ENCODE data around the gene DLST. TPM values are rescaled to one million over a fixed set of nuclear protein-coding genes. Genes with fewer than 3 reads are reported as not detected.

The DLST gene
- total RNA-seq, 4 donors from 2014 or later, result 128 to 163 (median 154) TPM

DNA sequence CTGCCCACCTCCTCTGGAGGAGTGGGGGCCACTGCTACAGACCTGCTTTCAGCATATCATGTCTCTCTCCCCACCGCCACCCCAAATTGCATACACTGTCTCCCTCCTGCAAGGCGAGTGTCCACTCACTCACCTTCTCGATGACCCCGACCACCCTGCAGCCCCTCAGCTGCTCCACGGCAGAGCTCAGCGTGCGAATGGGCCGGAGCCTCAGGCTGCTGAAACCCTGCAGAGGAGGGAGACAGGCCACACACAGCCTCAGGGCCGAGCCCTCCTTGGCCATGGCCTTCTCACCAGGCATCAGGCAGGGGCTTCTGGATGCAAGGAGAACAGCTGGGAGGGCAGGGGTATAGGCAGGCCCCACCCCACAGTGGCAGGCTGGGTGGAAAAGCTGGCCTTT is 36.7 kb downstream of the DLST start:
- H3K36me3 ChIP-seq, result no peaks in the 10 kb centered on the region
- H3K4me3 ChIP-seq, result no peak overlapping the region
- H3K27me3 ChIP-seq, result no peaks in the 10 kb centered on the region
- no peak overlapping the region for H3K27ac ChIP-seq
- DNase-seq, result no peak
- H3K4me1 ChIP-seq, result peaks cover 0 to 6% (median under 1%) of the 10 kb centered on the region in 4 donors
- no peaks in the 10 kb centered on the region for H3K9me3 ChIP-seq
- TF ChIP-seq POLR2A (IDR thresholded peaks at IDR 0.05), result no peak
- no peak for TF ChIP-seq CTCF (IDR thresholded peaks at IDR 0.05)

DNA sequence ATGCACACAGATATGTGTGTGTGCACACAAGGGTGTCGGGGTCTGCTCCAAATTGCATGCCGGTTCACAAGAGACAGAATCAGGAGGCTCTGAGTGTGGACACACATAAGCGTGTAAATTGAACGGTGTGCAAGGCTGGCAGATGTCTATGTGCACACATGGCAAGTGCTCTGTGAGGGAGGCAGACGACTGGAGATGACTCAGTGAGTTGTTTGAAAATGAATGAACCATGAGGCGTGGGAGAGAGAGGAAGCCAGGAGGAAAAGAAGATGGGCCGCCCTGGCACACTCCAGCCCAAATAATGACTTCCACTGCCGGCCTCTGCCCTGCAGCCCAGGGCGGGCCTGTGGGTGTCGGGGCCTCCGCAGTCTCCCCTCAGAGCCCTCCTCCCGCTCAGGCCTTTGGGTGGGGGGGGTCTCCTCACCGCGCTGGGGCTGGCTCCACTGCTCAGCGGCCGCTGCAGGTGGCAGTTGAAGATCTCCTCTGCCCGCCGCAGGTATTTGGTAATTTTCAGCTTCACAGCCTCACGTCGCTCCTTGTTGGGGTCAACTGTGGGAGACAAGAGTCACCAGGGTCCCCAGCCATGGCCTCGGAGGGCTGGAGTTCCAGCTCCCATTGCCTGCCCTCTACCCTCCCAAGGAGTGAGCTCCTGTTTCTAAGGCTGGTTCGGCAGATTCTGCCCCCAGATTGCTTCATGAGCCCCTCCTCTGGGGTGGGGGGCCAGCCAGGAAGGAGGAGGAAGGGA is 37.9 kb downstream of the DLST start:
- peak in 1 of 3 donors; percentile 38 for DNase-seq
- TF ChIP-seq CTCF (IDR thresholded peaks at IDR 0.05) (no peak), POLR2A (IDR thresholded peaks at IDR 0.05) (no peak)
- no peak overlapping the region for H3K27ac ChIP-seq

DNA sequence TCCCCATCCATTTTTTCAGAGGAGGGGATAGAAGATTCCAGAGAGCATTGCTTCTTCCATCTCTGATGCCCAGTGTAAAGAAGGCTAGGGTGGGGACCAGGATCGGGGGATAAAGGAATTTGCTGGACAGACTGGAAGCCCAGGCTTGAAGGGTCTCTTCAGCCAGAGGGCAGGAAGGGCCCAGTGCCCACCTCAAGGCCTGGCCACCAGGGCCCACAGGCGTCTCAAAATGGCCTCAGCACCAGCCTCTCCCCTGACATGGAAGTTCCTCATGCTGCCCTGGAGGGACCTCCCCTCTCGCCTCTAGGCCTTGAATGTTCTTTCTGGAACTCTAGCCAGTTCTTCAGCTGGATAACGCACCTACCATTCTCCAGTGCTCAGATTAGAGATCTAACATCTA is 38.6 kb downstream of the DLST start:
- H3K36me3 ChIP-seq, result no peaks in the 10 kb centered on the region
- TF ChIP-seq CTCF (IDR thresholded peaks at IDR 0.05) (no peak), POLR2A (IDR thresholded peaks at IDR 0.05) (no peak)
- H3K27me3 ChIP-seq, result no peaks in the 10 kb centered on the region
- H3K4me1 ChIP-seq, result peaks cover 0 to 11% (median 2%) of the 10 kb centered on the region in 4 donors
- no peak overlapping the region for H3K27ac ChIP-seq
- H3K4me3 ChIP-seq, result no peak overlapping the region
- no peaks in the 10 kb centered on the region for H3K9me3 ChIP-seq
- DNase-seq, result peak in 1 of 3 donors; percentile 26

More for the DNA sequence above, 37.9 kb downstream of the DLST start:
- H3K27me3 ChIP-seq, result no peaks in the 10 kb centered on the region
- no peaks in the 10 kb centered on the region for H3K36me3 ChIP-seq
- H3K4me1 ChIP-seq, result peaks cover 0 to 11% (median 2%) of the 10 kb centered on the region in 4 donors
- H3K4me3 ChIP-seq, result no peak overlapping the region
- no peaks in the 10 kb centered on the region for H3K9me3 ChIP-seq

DNA sequence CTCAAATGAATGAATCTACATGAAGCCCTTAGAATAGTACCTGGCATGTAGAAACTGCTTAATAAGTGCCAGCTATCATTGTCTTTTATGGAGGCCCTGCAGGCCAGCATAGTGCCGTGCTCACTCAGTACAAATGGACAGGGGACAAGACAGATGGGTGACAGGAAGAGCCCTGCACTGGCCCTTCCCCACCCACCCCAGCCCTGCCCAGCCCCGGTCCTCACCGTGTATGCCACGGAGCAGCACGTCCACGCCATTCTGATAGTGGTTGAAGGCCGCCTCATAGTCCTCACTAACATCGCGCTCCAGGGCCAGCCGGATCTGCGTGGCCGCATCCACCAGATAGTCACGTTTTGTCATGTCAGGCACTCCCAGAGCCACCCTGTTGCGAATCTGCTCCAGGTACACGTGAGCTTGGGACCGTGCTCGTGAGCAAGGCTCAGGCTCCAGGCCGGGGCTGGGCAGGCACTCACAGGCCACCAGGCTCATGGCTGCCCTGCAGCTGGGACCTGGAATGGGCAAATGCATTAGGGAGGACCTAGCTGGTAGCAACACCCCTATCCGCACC is 39.4 kb downstream of the DLST start:
- no peak for TF ChIP-seq CTCF (IDR thresholded peaks at IDR 0.05)
- TF ChIP-seq POLR2A (IDR thresholded peaks at IDR 0.05), result no peak
- no peak overlapping the region for H3K4me3 ChIP-seq

GRCh38 chr14:74921987-74922751 is 40.5 kb downstream of the DLST start:
- Histone ChIP-seq H3K4me3 (peak overlapping the region; percentile 58 to 68 (median 66)), H3K27ac (peak overlapping the region in 1 of 4 donors; percentile 71), H3K9me3 (no peaks in the 10 kb centered on the region), H3K27me3 (no peaks in the 10 kb centered on the region), H3K36me3 (no peaks in the 10 kb centered on the region), H3K4me1 (peaks cover 0 to 11% (median 2%) of the 10 kb centered on the region in 4 donors)
- TF ChIP-seq POLR2A (IDR thresholded peaks at IDR 0.05) (no peak), CTCF (IDR thresholded peaks at IDR 0.05) (no peak)
- peak in 1 of 3 donors; percentile 33 for DNase-seq

More for the DNA sequence above, 39.4 kb downstream of the DLST start:
- Histone ChIP-seq H3K27me3 (no peaks in the 10 kb centered on the region), H3K27ac (no peak overlapping the region), H3K9me3 (no peaks in the 10 kb centered on the region), H3K36me3 (no peaks in the 10 kb centered on the region), H3K4me1 (peaks cover 0 to 11% (median 2%) of the 10 kb centered on the region in 4 donors)
- DNase-seq, result peak in 1 of 3 donors; percentile 34
